HG03378 (cell line): ENCODE measurements around the gene LTN1.

Source experiments
- ATAC-seq: cut with Tn5 transposase; IDR thresholded peaks from one replicate; pipeline ENCODE4 v1.9.1; 2021; ENCODE audit warnings: mild to moderate bottlenecking, moderate library complexity; ENCODE audit not compliant: unreplicated experiment

Gene LTN1

GRCh38 chr21:28883931-28884330 is 108.7 kb downstream of the LTN1 start:
- ATAC-seq = no peak

- ATAC-seq = no peak
Measured at GRCh38 chr21:28882345-28882744, 110.3 kb downstream of the LTN1 start.
